HG02759 (cell line): Measurements from ENCODE around the gene PARD3B.
"Not testable (repeated sequence)": the region's sequence is repeated elsewhere in the genome, so short reads cannot be mapped to it uniquely, and the experiment has no call there.

Experiments
- ATAC-seq: cut with Tn5 transposase; IDR thresholded peaks from one replicate; pipeline ENCODE4 v1.9.1; 2021; ENCODE audit warnings: mild to moderate bottlenecking, moderate library complexity; ENCODE audit not compliant: unreplicated experiment

The PARD3B gene

GRCh38 chr2:205475416-205475768 lies 930.1 kb downstream of the PARD3B start:
- ATAC-seq, result no peak

- no peak for ATAC-seq
Observed at GRCh38 chr2:205477016-205477705, 931.9 kb downstream of the PARD3B start.

GRCh38 chr2:205481861-205482260 lies 936.6 kb downstream of the PARD3B start:
- ATAC-seq, result no peak

- ATAC-seq, result no peak
Observed at GRCh38 chr2:205482399-205483081, 937.3 kb downstream of the PARD3B start.

- no peak for ATAC-seq
Observed at GRCh38 chr2:205483095-205483494, 937.8 kb downstream of the PARD3B start.

GRCh38 chr2:205484215-205484614 lies 938.9 kb downstream of the PARD3B start:
- ATAC-seq, result no peak

GRCh38 chr2:205484764-205485163 lies 939.5 kb downstream of the PARD3B start:
- no peak for ATAC-seq

GRCh38 chr2:205493528-205493927 lies 948.3 kb downstream of the PARD3B start:
- ATAC-seq, result not testable (repeated sequence)

- no peak for ATAC-seq
Observed at GRCh38 chr2:205494537-205495235, 949.4 kb downstream of the PARD3B start.

GRCh38 chr2:205495819-205496218 lies 950.5 kb downstream of the PARD3B start:
- ATAC-seq, result no peak

- ATAC-seq, result no peak
Observed at GRCh38 chr2:205496370-205496769, 951.1 kb downstream of the PARD3B start.

GRCh38 chr2:205496772-205497171 lies 951.5 kb downstream of the PARD3B start:
- no peak for ATAC-seq

GRCh38 chr2:205499006-205499405 lies 953.7 kb downstream of the PARD3B start:
- no peak for ATAC-seq

- ATAC-seq, result no peak
Observed at GRCh38 chr2:205500065-205500464, 954.8 kb downstream of the PARD3B start.

- ATAC-seq, result no peak
Observed at GRCh38 chr2:205500951-205501350, 955.7 kb downstream of the PARD3B start.

GRCh38 chr2:205501826-205502225 lies 956.6 kb downstream of the PARD3B start:
- no peak for ATAC-seq

GRCh38 chr2:205505371-205505770 lies 960.1 kb downstream of the PARD3B start:
- no peak for ATAC-seq

- ATAC-seq, result no peak
Observed at GRCh38 chr2:205509655-205510054, 964.4 kb downstream of the PARD3B start.

- ATAC-seq, result no peak
Observed at GRCh38 chr2:205510345-205510744, 965.1 kb downstream of the PARD3B start.

- ATAC-seq, result no peak
Observed at GRCh38 chr2:205511221-205511620, 965.9 kb downstream of the PARD3B start.

GRCh38 chr2:205511641-205512040 lies 966.4 kb downstream of the PARD3B start:
- ATAC-seq, result no peak

GRCh38 chr2:205520311-205520710 lies 975.0 kb downstream of the PARD3B start:
- no peak for ATAC-seq
